HepG2 (cell line): ENCODE data around the gene RPL23. TPM values are rescaled to one million over a fixed set of nuclear protein-coding genes. Genes with fewer than 3 reads are reported as not detected.

Experiments used
- EP300 ChIP-seq, 3 experiments: sonication (generic) in 1 of 3; formaldehyde crosslinking in 1 of 3; IDR thresholded peaks; 2 replicates each; pipeline versions ENCODE4 v1.5.1 to v1.6.1; 2011 to 2020; ENCODE audit warnings: low read depth in 2 of 3, low read length in 2 of 3, borderline replicate concordance in 1 of 3, improper control_type of control experiment in 1 of 3, mild to moderate bottlenecking in 1 of 3, missing genetic modification reagents in 1 of 3, moderate library complexity in 1 of 3
- FOSL2 ChIP-seq: sonication (generic); formaldehyde crosslinking; IDR thresholded peaks from 2 replicates; pipeline ENCODE4 v1.4.0; 2020; ENCODE audit warnings: missing genetic modification reagents
- HOXA7 ChIP-seq: sonication (generic); formaldehyde crosslinking; IDR thresholded peaks from 2 replicates; pipeline ENCODE4 v1.8.1; 2022; ENCODE audit warnings: mild to moderate bottlenecking, missing genetic modification reagents, moderate library complexity
- KLF6 ChIP-seq: IDR thresholded peaks from 2 replicates; pipeline ENCODE4 v1.8.0; 2016; ENCODE audit warnings: missing biosample characterization, missing genetic modification reagents
- RFXANK ChIP-seq: IDR thresholded peaks from 2 replicates; pipeline ENCODE4 v1.6.1; 2016
- TBX3 ChIP-seq: fragments of 450-650 bp; IDR thresholded peaks from 2 replicates; pipeline ENCODE4 v1.6.1; 2017; ENCODE audit warnings: antibody characterized with exemption, mild to moderate bottlenecking, inconsistent platforms, borderline replicate concordance
- ZNF260 ChIP-seq: sonication (generic); formaldehyde crosslinking; IDR thresholded peaks from 2 replicates; pipeline ENCODE4 v1.4.0; 2020; ENCODE audit warnings: missing genetic modification reagents, low read depth, mild to moderate bottlenecking, borderline replicate concordance
- ZNF329 ChIP-seq: sonication (generic); formaldehyde crosslinking; IDR thresholded peaks from 2 replicates; pipeline ENCODE4 v1.9.0; 2021; ENCODE audit warnings: low read depth, mild to moderate bottlenecking, missing genetic modification reagents
- ZNF441 ChIP-seq: sonication (generic); formaldehyde crosslinking; IDR thresholded peaks from 2 replicates; pipeline ENCODE4 v1.7.0; 2021; ENCODE audit warnings: missing genetic modification reagents, borderline replicate concordance
- ZNF562 ChIP-seq: sonication (generic); formaldehyde crosslinking; IDR thresholded peaks from 2 replicates; pipeline ENCODE4 v1.8.0; 2022; ENCODE audit warnings: missing genetic modification reagents, borderline replicate concordance
- ZNF773 ChIP-seq: sonication (generic); formaldehyde crosslinking; IDR thresholded peaks from 2 replicates; pipeline ENCODE4 v1.4.0; 2020; ENCODE audit warnings: missing genetic modification reagents, borderline replicate concordance
- polyA plus RNA-seq, 8 experiments: library from polyadenylated mRNA; depleted of rRNA in 3 of 8; stranded (reverse) in 7 of 8; unstranded in 1 of 8; fragments of >200 nt; fragmentation: Illumina TruSeq in 4 of 8; extraction: Trizol in 4 of 8; gene quantifications; 2 replicates each; pipeline versions ENCODE4 v1.2.1 to v1.2.3, GENCODE V29; 2011 to 2016; ENCODE audit warnings: low read depth in 4 of 8, missing spikeins in 1 of 8, mixed read lengths in 1 of 8; ENCODE audit not compliant: insufficient read depth in 1 of 8
- total RNA-seq, 5 experiments: library from RNA; depleted of rRNA; stranded (reverse); fragments of >200 nt; fragmentation: Illumina TruSeq; extraction: Trizol; gene quantifications; 2 replicates each; pipeline ENCODE4 v1.2.3, GENCODE V29; 2016; ENCODE audit warnings: low read depth in 1 of 5
- TF ChIP-seq, protein P1 (sequence below): sonication (generic); formaldehyde crosslinking; IDR thresholded peaks from 2 replicates; pipeline ENCODE4 v1.9.0; 2021; ENCODE audit warnings: missing genetic modification reagents, borderline replicate concordance
- TF ChIP-seq, protein P2 (sequence below): sonication (generic); formaldehyde crosslinking; IDR thresholded peaks from 2 replicates; pipeline ENCODE4 v1.4.0; 2020; ENCODE audit warnings: missing genetic modification reagents
- TF ChIP-seq, protein P3 (sequence below): sonication (generic); formaldehyde crosslinking; conservative IDR thresholded peaks from 2 replicates; pipeline ENCODE4 v1.8.0; 2022; ENCODE audit warnings: mild to moderate bottlenecking, moderate library complexity, missing genetic modification reagents
- TF ChIP-seq, protein P4 (sequence below): sonication (generic); formaldehyde crosslinking; IDR thresholded peaks from 2 replicates; pipeline ENCODE4 v1.8.0; 2022; ENCODE audit warnings: mild to moderate bottlenecking, missing genetic modification reagents, moderate library complexity
- TF ChIP-seq, protein P5 (sequence below): sonication (generic); formaldehyde crosslinking; IDR thresholded peaks from 2 replicates; pipeline ENCODE4 v1.5.0; 2020; ENCODE audit warnings: missing genetic modification reagents
- TF ChIP-seq, protein P6 (sequence below): sonication (generic); formaldehyde crosslinking; IDR thresholded peaks from 2 replicates; pipeline ENCODE4 v1.5.0; 2020; ENCODE audit warnings: missing genetic modification reagents
- TF ChIP-seq, protein P7 (sequence below): sonication (generic); formaldehyde crosslinking; IDR thresholded peaks from 2 replicates; pipeline ENCODE4 v1.4.0; 2020; ENCODE audit warnings: mild to moderate bottlenecking, missing genetic modification reagents

Gene RPL23
- total and polyA plus RNA-seq, 2 of the 13 experiments (the other 11 are each of a cell fraction or from before 2014, with no cell fraction given) = 2,790 to 4,860 TPM

- no peak for TF ChIP-seq RFXANK (CRISPR knock-in tag)
- TF ChIP-seq, protein P1, sequence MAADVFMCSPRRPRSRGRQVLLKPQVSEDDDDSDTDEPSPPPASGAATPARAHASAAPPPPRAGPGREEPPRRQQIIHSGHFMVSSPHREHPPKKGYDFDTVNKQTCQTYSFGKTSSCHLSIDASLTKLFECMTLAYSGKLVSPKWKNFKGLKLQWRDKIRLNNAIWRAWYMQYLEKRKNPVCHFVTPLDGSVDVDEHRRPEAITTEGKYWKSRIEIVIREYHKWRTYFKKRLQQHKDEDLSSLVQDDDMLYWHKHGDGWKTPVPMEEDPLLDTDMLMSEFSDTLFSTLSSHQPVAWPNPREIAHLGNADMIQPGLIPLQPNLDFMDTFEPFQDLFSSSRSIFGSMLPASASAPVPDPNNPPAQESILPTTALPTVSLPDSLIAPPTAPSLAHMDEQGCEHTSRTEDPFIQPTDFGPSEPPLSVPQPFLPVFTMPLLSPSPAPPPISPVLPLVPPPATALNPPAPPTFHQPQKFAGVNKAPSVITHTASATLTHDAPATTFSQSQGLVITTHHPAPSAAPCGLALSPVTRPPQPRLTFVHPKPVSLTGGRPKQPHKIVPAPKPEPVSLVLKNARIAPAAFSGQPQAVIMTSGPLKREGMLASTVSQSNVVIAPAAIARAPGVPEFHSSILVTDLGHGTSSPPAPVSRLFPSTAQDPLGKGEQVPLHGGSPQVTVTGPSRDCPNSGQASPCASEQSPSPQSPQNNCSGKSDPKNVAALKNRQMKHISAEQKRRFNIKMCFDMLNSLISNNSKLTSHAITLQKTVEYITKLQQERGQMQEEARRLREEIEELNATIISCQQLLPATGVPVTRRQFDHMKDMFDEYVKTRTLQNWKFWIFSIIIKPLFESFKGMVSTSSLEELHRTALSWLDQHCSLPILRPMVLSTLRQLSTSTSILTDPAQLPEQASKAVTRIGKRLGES (CRISPR knock-in tag) = no peak
- no peak for TF ChIP-seq ZNF260 (CRISPR knock-in tag)
- TF ChIP-seq, protein P2, sequence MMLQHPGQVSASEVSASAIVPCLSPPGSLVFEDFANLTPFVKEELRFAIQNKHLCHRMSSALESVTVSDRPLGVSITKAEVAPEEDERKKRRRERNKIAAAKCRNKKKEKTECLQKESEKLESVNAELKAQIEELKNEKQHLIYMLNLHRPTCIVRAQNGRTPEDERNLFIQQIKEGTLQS = no peak; the same call in 1 of the 2 replicates
- TF ChIP-seq, protein P3, sequence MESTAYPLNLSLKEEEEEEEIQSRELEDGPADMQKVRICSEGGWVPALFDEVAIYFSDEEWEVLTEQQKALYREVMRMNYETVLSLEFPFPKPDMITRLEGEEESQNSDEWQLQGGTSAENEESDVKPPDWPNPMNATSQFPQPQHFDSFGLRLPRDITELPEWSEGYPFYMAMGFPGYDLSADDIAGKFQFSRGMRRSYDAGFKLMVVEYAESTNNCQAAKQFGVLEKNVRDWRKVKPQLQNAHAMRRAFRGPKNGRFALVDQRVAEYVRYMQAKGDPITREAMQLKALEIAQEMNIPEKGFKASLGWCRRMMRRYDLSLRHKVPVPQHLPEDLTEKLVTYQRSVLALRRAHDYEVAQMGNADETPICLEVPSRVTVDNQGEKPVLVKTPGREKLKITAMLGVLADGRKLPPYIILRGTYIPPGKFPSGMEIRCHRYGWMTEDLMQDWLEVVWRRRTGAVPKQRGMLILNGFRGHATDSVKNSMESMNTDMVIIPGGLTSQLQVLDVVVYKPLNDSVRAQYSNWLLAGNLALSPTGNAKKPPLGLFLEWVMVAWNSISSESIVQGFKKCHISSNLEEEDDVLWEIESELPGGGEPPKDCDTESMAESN (CRISPR knock-in tag) = no peak; the same call in 1 of the 2 replicates
- TF ChIP-seq, protein P4, sequence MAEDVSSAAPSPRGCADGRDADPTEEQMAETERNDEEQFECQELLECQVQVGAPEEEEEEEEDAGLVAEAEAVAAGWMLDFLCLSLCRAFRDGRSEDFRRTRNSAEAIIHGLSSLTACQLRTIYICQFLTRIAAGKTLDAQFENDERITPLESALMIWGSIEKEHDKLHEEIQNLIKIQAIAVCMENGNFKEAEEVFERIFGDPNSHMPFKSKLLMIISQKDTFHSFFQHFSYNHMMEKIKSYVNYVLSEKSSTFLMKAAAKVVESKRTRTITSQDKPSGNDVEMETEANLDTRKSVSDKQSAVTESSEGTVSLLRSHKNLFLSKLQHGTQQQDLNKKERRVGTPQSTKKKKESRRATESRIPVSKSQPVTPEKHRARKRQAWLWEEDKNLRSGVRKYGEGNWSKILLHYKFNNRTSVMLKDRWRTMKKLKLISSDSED (CRISPR knock-in tag) = no peak
- TF ChIP-seq, protein P5, sequence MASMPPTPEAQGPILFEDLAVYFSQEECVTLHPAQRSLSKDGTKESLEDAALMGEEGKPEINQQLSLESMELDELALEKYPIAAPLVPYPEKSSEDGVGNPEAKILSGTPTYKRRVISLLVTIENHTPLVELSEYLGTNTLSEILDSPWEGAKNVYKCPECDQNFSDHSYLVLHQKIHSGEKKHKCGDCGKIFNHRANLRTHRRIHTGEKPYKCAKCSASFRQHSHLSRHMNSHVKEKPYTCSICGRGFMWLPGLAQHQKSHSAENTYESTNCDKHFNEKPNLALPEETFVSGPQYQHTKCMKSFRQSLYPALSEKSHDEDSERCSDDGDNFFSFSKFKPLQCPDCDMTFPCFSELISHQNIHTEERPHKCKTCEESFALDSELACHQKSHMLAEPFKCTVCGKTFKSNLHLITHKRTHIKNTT = no peak
- no peak for TF ChIP-seq TBX3
- TF ChIP-seq, protein P6, sequence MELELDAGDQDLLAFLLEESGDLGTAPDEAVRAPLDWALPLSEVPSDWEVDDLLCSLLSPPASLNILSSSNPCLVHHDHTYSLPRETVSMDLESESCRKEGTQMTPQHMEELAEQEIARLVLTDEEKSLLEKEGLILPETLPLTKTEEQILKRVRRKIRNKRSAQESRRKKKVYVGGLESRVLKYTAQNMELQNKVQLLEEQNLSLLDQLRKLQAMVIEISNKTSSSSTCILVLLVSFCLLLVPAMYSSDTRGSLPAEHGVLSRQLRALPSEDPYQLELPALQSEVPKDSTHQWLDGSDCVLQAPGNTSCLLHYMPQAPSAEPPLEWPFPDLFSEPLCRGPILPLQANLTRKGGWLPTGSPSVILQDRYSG = no peak
- TF ChIP-seq EP300 (IDR thresholded peaks at IDR 0.05; ENCODE audit: low read depth in 2 of 2, low read length in 2 of 2) = no peak
- TF ChIP-seq EP300 (CRISPR knock-in tag; IDR thresholded peaks at IDR 0.05; ENCODE audit: borderline replicate concordance) = no peak
- TF ChIP-seq ZNF441 = no peak; the same call in 1 of the 2 replicates
- TF ChIP-seq FOSL2 (CRISPR knock-in tag) = no peak
- TF ChIP-seq HOXA7 (CRISPR knock-in tag) = no peak
- no peak for TF ChIP-seq KLF6 (CRISPR knock-in tag)
- TF ChIP-seq ZNF329 (CRISPR knock-in tag) = no peak
- no peak for TF ChIP-seq ZNF773 (CRISPR knock-in tag)
- 0 out of 2 replicates have a peak, but pooled peaks have one; percentile 3 for TF ChIP-seq ZNF562 (CRISPR knock-in tag)
- TF ChIP-seq, protein P7, sequence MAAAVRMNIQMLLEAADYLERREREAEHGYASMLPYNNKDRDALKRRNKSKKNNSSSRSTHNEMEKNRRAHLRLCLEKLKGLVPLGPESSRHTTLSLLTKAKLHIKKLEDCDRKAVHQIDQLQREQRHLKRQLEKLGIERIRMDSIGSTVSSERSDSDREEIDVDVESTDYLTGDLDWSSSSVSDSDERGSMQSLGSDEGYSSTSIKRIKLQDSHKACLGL (CRISPR knock-in tag) = peak; percentile 77
Measured at GRCh38 chr17:38870259-38871165, 17.0 kb upstream of the RPL23 start (continued).
